Measurements from ENCODE around the gene INTS11.

Gene INTS11

GRCh38 chr1:1312450-1313314, 11.8 kb downstream of the INTS11 start:
- no peak for DNase-seq (ENCODE audit: low read depth)

GRCh38 chr1:1311107-1312104, 13.1 kb downstream of the INTS11 start:
- DNase-seq (ENCODE audit: low read depth): no peak

GRCh38 chr1:1310476-1311053, 13.9 kb downstream of the INTS11 start:
- no peak for DNase-seq (ENCODE audit: low read depth)

GRCh38 chr1:1310109-1310385, 14.4 kb downstream of the INTS11 start:
- no peak for DNase-seq (ENCODE audit: low read depth)

- no peak for DNase-seq (ENCODE audit: low read depth)
Observed at GRCh38 chr1:1309251-1310108, 15.0 kb downstream of the INTS11 start.

GRCh38 chr1:1308756-1309250, 15.7 kb downstream of the INTS11 start:
- no peak for DNase-seq (ENCODE audit: low read depth)

- peak; percentile 68 for DNase-seq (ENCODE audit: low read depth)
Observed at GRCh38 chr1:1307923-1308755, 16.3 kb downstream of the INTS11 start, which contains the start of the genes ACAP3 and PUSL1. Gene ACAP3 (minus strand): TSS chr1:1307930. CDS start chr1:1307815, 115 bp downstream. Gene PUSL1 (plus strand): TSS chr1:1308597. CDS start chr1:1308644, 47 bp downstream.

- DNase-seq (ENCODE audit: low read depth): no peak
Observed at GRCh38 chr1:1307261-1307922, 17.1 kb downstream of the INTS11 start.

GRCh38 chr1:1306661-1307260, 17.7 kb downstream of the INTS11 start:
- no peak for DNase-seq (ENCODE audit: low read depth)

- no peak for DNase-seq (ENCODE audit: low read depth)
Observed at GRCh38 chr1:1306070-1306660, 18.3 kb downstream of the INTS11 start.

GRCh38 chr1:1305300-1306069, 19.0 kb downstream of the INTS11 start:
- peak; percentile 56 for DNase-seq (ENCODE audit: low read depth)

- DNase-seq (ENCODE audit: low read depth): no peak
Observed at GRCh38 chr1:1304331-1305299, 19.8 kb downstream of the INTS11 start.

- no peak for DNase-seq (ENCODE audit: low read depth)
Observed at GRCh38 chr1:1303736-1304135, 20.7 kb downstream of the INTS11 start.

- DNase-seq (ENCODE audit: low read depth): no peak
Observed at GRCh38 chr1:1302951-1303509, 21.4 kb downstream of the INTS11 start.

- no peak for DNase-seq (ENCODE audit: low read depth)
Observed at GRCh38 chr1:1302006-1302430, 22.4 kb downstream of the INTS11 start.

GRCh38 chr1:1300352-1300739, 24.1 kb downstream of the INTS11 start:
- no peak for DNase-seq (ENCODE audit: low read depth)
